NCI-H146 treated with DMSO at 0.1 percent for 48 hours (cell line): ENCODE data around the gene FGF13.

ENCODE experiments used
- DNase-seq: peaks from one replicate; lab custom pipeline; 2025; ENCODE audit not compliant: unreplicated experiment; lab: John Stamatoyannopoulos, UW

Gene FGF13

GRCh38 chrX:138664466-138664865, 47.1 kb downstream of the FGF13 start:
- no peak for DNase-seq

GRCh38 chrX:138664016-138664415, 47.5 kb downstream of the FGF13 start:
- no peak for DNase-seq

- no peak for DNase-seq
These were observed 60.0 kb downstream of the FGF13 start for GRCh38 chrX:138651494-138651893.

GRCh38 chrX:138648568-138648967, 62.9 kb downstream of the FGF13 start:
- DNase-seq, result no peak

- no peak for DNase-seq
These were observed 72.5 kb downstream of the FGF13 start for GRCh38 chrX:138638996-138639395.
